Activated T-helper 1 cell treated with anti-CD3 and anti-CD28 coated beads, Interleukin-12 subunit alpha, Interleukin-12 subunit beta, Interleukin-2, Interleukin-4 antibody, amounts not matched to agents 30 ng/mL and 10 ng/mL and 1 ng/mL, durations not matched to agents 14 hours and 24 hours and 36 hours (primary cell): ENCODE results near the gene UBN1. TPM values are rescaled to one million over a fixed set of nuclear protein-coding genes. Genes with fewer than 3 reads are reported as not detected.
"Not testable (repeated sequence)": the region's sequence is repeated elsewhere in the genome, so short reads cannot be mapped to it uniquely, and the experiment has no call there.

Source experiments
- DNase-seq: peaks from one replicate; pipeline ENCODE4 v3.0.0; 2021; ENCODE audit warnings: low spot score
- H3K27ac Mint-ChIP-seq: one replicate; pipeline ENCODE4 v1.8.0; 2021; ENCODE audit warnings: mild to moderate bottlenecking, mixed read lengths
- H3K27me3 Mint-ChIP-seq: one replicate; pipeline ENCODE4 v1.8.0; 2022; ENCODE audit warnings: mild to moderate bottlenecking, moderate library complexity, mixed read lengths; ENCODE audit not compliant: insufficient read depth
- H3K36me3 Mint-ChIP-seq: one replicate; pipeline ENCODE4 v1.8.0; 2021; ENCODE audit warnings: low read depth, mixed read lengths
- H3K4me1 Mint-ChIP-seq: one replicate; pipeline ENCODE4 v1.8.0; 2021; ENCODE audit warnings: low read depth, mixed read lengths
- H3K4me3 Mint-ChIP-seq: one replicate; pipeline ENCODE4 v1.8.0; 2021; ENCODE audit warnings: mild to moderate bottlenecking, moderate library complexity, mixed read lengths
- H3K9me3 Mint-ChIP-seq: one replicate; pipeline ENCODE4 v1.8.0; 2021; ENCODE audit warnings: mixed read lengths
- intact Hi-C: fragments of 100-400 bp; cut with micrococcal nuclease; formaldehyde crosslinking; loops from one replicate; pipeline ENCODE4 v1.15.1; 2024
- total RNA-seq: library from RNA; stranded (reverse); gene quantifications from 2 replicates; pipeline ENCODE4 v1.2.3, GENCODE V29; 2022

Gene UBN1
- total RNA-seq, 1 donor from 2014 or later: 39.6 TPM

- H3K9me3 Mint-ChIP-seq, H3K36me3 Mint-ChIP-seq, H3K4me3 Mint-ChIP-seq, intact Hi-C loops, H3K4me1 Mint-ChIP-seq, DNase-seq, H3K27ac Mint-ChIP-seq, H3K27me3 Mint-ChIP-seq: not testable (repeated sequence)
Measured at GRCh38 chr16:4896761-4897160, 49.5 kb downstream of the UBN1 start.

GRCh38 chr16:4897328-4897727, 50.0 kb downstream of the UBN1 start:
- no peaks in the 10 kb centered on the region for H3K9me3 Mint-ChIP-seq
- no peak for DNase-seq
- no peaks in the 10 kb centered on the region for H3K27me3 Mint-ChIP-seq
- no peaks in the 10 kb centered on the region for H3K4me1 Mint-ChIP-seq
- no peak overlapping the region for H3K4me3 Mint-ChIP-seq
- intact Hi-C loops: no loop called here
- no peak overlapping the region for H3K27ac Mint-ChIP-seq
- H3K36me3 Mint-ChIP-seq: no peaks in the 10 kb centered on the region

GRCh38 chr16:4898811-4899473, 51.7 kb downstream of the UBN1 start:
- H3K4me3 Mint-ChIP-seq: no peak overlapping the region
- H3K27me3 Mint-ChIP-seq: peaks cover 1% of the 10 kb centered on the region
- intact Hi-C loops: no loop called here
- H3K9me3 Mint-ChIP-seq: no peaks in the 10 kb centered on the region
- H3K27ac Mint-ChIP-seq: no peak overlapping the region
- no peak for DNase-seq
- no peaks in the 10 kb centered on the region for H3K4me1 Mint-ChIP-seq
- no peaks in the 10 kb centered on the region for H3K36me3 Mint-ChIP-seq

GRCh38 chr16:4899474-4899846, 52.2 kb downstream of the UBN1 start:
- DNase-seq: no peak
- intact Hi-C loops: no loop called here
- Mint-ChIP-seq H3K36me3 (no peaks in the 10 kb centered on the region), H3K27ac (no peak overlapping the region), H3K9me3 (no peaks in the 10 kb centered on the region), H3K4me1 (no peaks in the 10 kb centered on the region), H3K27me3 (peaks cover 1% of the 10 kb centered on the region), H3K4me3 (no peak overlapping the region)

GRCh38 chr16:4900036-4900435, 52.8 kb downstream of the UBN1 start:
- Mint-ChIP-seq H3K36me3 (no peaks in the 10 kb centered on the region), H3K27me3 (peaks cover 1% of the 10 kb centered on the region), H3K4me3 (no peak overlapping the region), H3K9me3 (no peaks in the 10 kb centered on the region), H3K4me1 (no peaks in the 10 kb centered on the region), H3K27ac (no peak overlapping the region)
- intact Hi-C loops: no loop called here
- DNase-seq: no peak

GRCh38 chr16:4900750-4901149, 53.5 kb downstream of the UBN1 start:
- H3K27ac Mint-ChIP-seq: no peak overlapping the region
- H3K36me3 Mint-ChIP-seq: no peaks in the 10 kb centered on the region
- H3K4me1 Mint-ChIP-seq: no peaks in the 10 kb centered on the region
- no peak for DNase-seq
- H3K9me3 Mint-ChIP-seq: no peaks in the 10 kb centered on the region
- H3K27me3 Mint-ChIP-seq: peaks cover 8% of the 10 kb centered on the region
- no peak overlapping the region for H3K4me3 Mint-ChIP-seq
- intact Hi-C loops: no loop called here

- H3K4me3 Mint-ChIP-seq: no peak overlapping the region
- no peaks in the 10 kb centered on the region for H3K4me1 Mint-ChIP-seq
- no peaks in the 10 kb centered on the region for H3K36me3 Mint-ChIP-seq
- H3K27ac Mint-ChIP-seq: no peak overlapping the region
- no peaks in the 10 kb centered on the region for H3K9me3 Mint-ChIP-seq
- peaks cover 13% of the 10 kb centered on the region for H3K27me3 Mint-ChIP-seq
- intact Hi-C loops: no loop called here
- DNase-seq: no peak
Measured at GRCh38 chr16:4902038-4902437, 54.8 kb downstream of the UBN1 start.

GRCh38 chr16:4904108-4904941, 57.0 kb downstream of the UBN1 start:
- intact Hi-C loops: no loop called here
- Mint-ChIP-seq H3K27ac (no peak overlapping the region), H3K27me3 (peaks cover 15% of the 10 kb centered on the region), H3K36me3 (no peaks in the 10 kb centered on the region), H3K4me3 (no peak overlapping the region), H3K4me1 (no peaks in the 10 kb centered on the region), H3K9me3 (no peaks in the 10 kb centered on the region)
- DNase-seq: no peak

GRCh38 chr16:4904942-4905615, 57.8 kb downstream of the UBN1 start:
- DNase-seq: no peak
- Mint-ChIP-seq H3K4me3 (no peak overlapping the region), H3K9me3 (no peaks in the 10 kb centered on the region), H3K4me1 (no peaks in the 10 kb centered on the region), H3K36me3 (no peaks in the 10 kb centered on the region), H3K27me3 (peaks cover 17% of the 10 kb centered on the region), H3K27ac (no peak overlapping the region)
- intact Hi-C loops: no loop called here

- H3K4me3 Mint-ChIP-seq: no peak overlapping the region
Measured at GRCh38 chr16:4908854-4909401, 61.6 kb downstream of the UBN1 start.

GRCh38 chr16:4909825-4910224, 62.5 kb downstream of the UBN1 start:
- no peak overlapping the region for H3K27ac Mint-ChIP-seq
- no peaks in the 10 kb centered on the region for H3K36me3 Mint-ChIP-seq
- intact Hi-C loops: no loop called here
- peaks cover 16% of the 10 kb centered on the region for H3K27me3 Mint-ChIP-seq
- no peaks in the 10 kb centered on the region for H3K9me3 Mint-ChIP-seq
- H3K4me3 Mint-ChIP-seq: no peak overlapping the region
- H3K4me1 Mint-ChIP-seq: no peaks in the 10 kb centered on the region
- DNase-seq: no peak

More at GRCh38 chr16:4908854-4909401, 61.6 kb downstream of the UBN1 start:
- intact Hi-C loops: no loop called here
- Mint-ChIP-seq H3K27ac (no peak overlapping the region), H3K9me3 (no peaks in the 10 kb centered on the region), H3K4me1 (no peaks in the 10 kb centered on the region), H3K27me3 (peaks cover 16% of the 10 kb centered on the region), H3K36me3 (no peaks in the 10 kb centered on the region)
- DNase-seq: no peak

GRCh38 chr16:4910828-4911227, 63.5 kb downstream of the UBN1 start:
- no peak overlapping the region for H3K4me3 Mint-ChIP-seq
- H3K27ac Mint-ChIP-seq: no peak overlapping the region
- H3K4me1 Mint-ChIP-seq: no peaks in the 10 kb centered on the region
- H3K9me3 Mint-ChIP-seq: no peaks in the 10 kb centered on the region
- DNase-seq: no peak
- H3K27me3 Mint-ChIP-seq: peaks cover 10% of the 10 kb centered on the region
- H3K36me3 Mint-ChIP-seq: no peaks in the 10 kb centered on the region
- intact Hi-C loops: no loop called here

- no peaks in the 10 kb centered on the region for H3K4me1 Mint-ChIP-seq
- intact Hi-C loops: no loop called here
- no peaks in the 10 kb centered on the region for H3K36me3 Mint-ChIP-seq
- H3K27me3 Mint-ChIP-seq: peaks cover 4% of the 10 kb centered on the region
- no peak for DNase-seq
- no peak overlapping the region for H3K27ac Mint-ChIP-seq
- H3K4me3 Mint-ChIP-seq: no peak overlapping the region
- no peaks in the 10 kb centered on the region for H3K9me3 Mint-ChIP-seq
Measured at GRCh38 chr16:4911970-4912386, 64.7 kb downstream of the UBN1 start.
